Stimulated activated CD8-positive, alpha-beta memory T cell treated with anti-CD3 and anti-CD28 coated beads, Interleukin-7, amount 100 ng/mL, for 4 hours (primary cell): Measurements from ENCODE around the gene TUBA4B.
A peak's percentile ranks its signal among the peaks of the same experiment; 100 is the strongest.
"Not testable (repeated sequence)": the region's sequence is repeated elsewhere in the genome, so short reads cannot be mapped to it uniquely, and the experiment has no call there.

Experiments used
- DNase-seq, 2 donors: peaks; one replicate each; pipeline ENCODE4 v3.0.0-alpha.2; 2020; ENCODE audit warnings: low read depth in 2 of 2

Gene TUBA4B

DNA sequence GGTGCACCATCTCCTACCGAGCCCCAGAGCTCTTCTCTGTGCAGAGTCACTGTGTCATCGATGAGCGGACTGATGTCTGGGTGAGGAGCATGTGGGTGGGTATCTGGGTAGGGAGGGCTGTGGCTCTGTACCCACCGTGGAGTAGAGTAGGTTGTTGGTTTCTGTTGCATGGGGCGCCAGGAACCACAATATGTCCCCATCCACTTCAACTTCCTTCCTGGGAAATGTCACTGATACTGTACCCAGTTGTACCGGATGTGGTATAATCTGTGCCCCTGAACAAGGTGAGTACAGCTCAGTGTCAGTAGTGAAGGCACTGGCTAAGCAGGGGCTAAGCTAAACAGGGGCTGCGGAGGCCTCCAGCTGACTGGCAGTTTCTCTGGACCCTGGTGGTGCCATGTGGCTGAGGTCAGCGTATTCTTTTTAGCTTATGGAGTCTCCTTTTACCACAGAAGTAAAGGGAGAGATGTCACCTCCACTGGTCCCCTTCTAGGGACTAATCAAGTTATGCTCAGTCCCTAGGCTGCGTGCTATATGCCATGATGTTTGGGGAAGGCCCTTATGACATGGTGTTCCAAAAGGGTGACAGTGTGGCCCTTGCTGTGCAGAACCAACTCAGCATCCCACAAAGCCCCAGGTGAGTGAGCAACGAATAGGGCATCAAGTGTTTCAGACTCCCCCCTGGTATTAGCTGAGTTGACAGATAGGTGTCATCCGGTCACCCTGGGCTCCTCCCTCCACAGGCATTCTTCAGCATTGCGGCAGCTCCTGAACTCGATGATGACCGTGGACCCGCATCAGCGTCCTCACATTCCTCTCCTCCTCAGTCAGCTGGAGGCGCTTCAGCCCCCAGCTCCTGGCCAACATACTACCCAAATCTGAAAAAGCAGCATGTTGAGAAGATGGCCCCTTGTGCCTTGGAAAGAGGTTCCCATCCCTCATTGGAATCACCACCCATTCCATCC is 5.1 kb upstream of the TUBA4B start:
- DNase-seq = peak; percentile 63 to 73

DNA sequence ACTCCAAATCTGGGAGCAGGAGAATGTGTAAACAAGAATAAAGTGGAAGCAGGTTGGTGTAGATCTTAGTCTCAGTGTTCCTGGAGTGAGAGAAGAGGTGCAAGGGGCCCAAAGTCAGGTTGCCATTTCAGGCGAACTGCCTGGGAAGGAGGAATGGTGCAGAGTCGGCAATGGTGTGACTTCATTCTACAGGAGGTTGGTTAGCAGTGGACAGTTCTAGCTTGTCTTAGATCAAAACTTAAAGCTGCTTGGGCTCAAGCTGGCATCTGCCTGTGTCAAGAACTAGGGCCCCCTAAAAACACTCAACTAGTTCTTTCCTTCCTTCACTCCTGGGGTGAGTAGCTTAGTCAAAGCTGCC is 4.2 kb upstream of the TUBA4B start:
- no peak for DNase-seq

GRCh38 chr2:219249203-219249980 is 3.7 kb upstream of the TUBA4B start:
- no peak for DNase-seq

DNA sequence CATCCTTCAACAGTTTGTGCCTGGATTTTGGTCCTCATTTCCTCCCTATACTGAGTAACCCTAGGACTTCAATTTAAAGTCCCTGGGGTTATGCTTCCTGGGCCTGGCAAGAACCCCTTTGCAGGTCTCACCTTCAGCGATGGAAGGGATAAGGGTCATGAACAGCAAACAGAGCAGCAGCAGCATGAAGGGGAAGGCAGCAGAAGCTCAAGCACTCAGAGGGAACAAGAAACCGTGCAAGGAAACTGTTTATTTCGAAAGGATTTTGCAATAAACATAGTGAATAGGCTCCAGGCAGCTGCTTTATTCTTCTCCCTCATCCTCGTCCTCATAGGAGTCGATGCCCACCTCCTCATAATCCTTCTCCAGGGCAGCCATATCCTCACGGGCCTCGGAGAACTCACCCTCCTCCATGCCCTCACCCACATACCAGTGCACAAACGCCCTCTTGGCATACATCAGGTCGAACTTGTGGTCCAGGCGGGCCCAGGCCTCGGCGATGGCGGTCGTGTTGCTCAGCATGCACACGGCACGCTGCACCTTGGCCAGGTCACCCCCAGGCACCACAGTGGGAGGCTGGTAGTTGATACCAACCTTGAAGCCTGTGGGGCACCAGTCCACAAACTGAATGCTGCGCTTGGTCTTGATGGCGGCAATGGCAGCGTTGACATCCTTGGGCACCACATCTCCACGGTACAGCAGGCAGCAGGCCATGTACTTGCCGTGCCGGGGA is 2.8 kb upstream of the TUBA4B start:
- no peak for DNase-seq

DNA sequence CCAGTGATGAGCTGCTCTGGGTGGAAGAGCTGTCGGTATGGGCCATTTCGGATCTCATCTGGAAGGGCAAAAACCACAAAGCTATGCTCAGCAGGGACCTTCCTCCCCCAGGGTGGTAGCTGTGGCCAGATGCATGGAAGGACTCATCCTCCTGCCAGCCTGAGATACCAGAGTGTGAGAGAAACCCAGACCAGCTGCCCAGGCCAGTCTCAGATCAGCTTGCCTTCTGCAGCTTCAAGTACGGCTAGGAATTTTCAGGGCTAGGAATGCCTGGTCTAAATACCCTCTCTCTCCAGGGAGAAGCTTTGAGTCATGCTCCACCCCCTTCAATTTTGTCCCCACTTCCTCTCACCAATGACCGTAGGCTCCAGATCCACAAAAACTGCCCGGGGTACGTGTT is 1.4 kb upstream of the TUBA4B start:
- DNase-seq = no peak

- no peak for DNase-seq
Observed at GRCh38 chr2:219252084-219252483, 959 bp upstream of the TUBA4B start.

- DNase-seq = peak in 1 of 2 donors; percentile 26
Observed at GRCh38 chr2:219252570-219252899, 508 bp upstream of the TUBA4B start.

GRCh38 chr2:219253753-219254589 is 928 bp downstream of the TUBA4B start, which contains the start of gene TUBA4A:
Gene TUBA4A (minus strand): TSS chr2:219253918. CDS start chr2:219253858, 60 bp downstream.
- peak; percentile 79 to 88 for DNase-seq

DNA sequence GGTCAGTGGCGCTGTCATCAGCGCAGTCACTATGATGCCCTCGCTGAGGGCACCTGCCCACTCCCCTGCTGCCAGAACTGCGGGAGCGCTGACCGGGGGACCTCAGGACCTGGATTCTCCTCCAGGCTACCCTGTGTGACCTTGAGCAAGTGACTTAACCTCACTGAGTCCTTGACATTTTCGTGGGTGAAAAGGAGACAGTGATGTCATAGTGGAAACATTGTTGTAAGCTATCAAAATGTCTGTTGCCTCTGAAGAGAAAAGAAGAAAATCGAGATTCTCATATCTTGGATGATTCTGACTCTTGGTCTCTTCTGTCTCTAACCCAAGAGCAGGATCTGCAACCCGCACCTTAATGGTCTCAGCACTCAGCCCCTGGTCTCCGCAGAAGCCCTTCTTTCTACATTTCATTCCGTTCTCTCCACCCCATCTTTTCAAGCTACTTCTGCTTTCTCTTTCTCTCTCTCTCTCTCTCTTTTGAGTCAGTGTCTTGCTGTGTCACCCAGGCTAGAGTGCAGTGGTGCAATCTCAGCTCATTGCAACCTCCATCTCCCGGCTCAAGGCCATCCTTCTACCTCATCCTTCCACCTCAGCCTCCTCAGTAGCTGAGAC is 1.7 kb downstream of the TUBA4B start:
- no peak for DNase-seq

GRCh38 chr2:219258942-219259341 is 5.9 kb downstream of the TUBA4B start:
- DNase-seq = not testable (repeated sequence)

- DNase-seq = no peak
Observed at GRCh38 chr2:219261024-219261855, 8.2 kb downstream of the TUBA4B start.

DNA sequence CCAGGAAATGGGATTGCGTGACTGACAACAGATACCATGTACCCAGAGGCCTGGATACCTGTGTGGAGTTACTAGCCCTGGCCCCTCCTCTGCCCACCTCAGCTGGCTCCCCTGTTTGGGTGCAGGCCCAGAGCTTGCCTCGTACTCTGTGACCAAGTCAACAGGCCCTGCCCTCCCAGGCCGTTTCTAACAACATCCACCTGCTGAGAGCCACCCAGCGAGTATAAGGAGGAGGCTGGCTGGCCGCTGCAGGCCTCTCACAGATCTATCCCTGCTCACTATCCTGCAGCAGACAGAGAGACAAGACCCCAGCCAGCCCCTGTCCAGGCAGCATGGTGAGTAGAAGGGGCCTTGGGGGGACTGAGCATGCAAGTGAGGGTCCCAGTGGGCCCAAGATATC is 13.2 kb downstream of the TUBA4B start:
- DNase-seq = no peak

DNA sequence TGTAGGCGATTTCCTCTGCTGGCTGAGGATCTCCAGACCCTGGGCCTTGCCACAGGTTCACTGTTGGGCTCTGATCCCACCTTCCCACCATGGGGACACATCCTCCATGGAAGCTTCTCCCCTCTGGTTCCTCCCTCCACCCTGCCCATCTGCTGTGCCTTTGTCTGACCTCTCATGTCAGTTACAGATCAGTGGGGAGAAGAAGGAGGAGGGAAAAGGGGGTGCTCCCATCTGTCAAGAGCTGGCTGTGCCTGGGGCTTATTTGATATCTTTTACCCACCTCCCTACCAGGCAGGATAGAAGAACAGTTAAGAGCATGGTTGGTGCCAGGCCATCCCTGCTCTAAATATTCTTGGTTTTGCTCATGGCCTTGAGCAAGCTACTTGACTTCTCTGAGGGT is 13.8 kb downstream of the TUBA4B start:
- no peak for DNase-seq

- DNase-seq = no peak
Observed at GRCh38 chr2:219268294-219268693, 15.3 kb downstream of the TUBA4B start.

DNA sequence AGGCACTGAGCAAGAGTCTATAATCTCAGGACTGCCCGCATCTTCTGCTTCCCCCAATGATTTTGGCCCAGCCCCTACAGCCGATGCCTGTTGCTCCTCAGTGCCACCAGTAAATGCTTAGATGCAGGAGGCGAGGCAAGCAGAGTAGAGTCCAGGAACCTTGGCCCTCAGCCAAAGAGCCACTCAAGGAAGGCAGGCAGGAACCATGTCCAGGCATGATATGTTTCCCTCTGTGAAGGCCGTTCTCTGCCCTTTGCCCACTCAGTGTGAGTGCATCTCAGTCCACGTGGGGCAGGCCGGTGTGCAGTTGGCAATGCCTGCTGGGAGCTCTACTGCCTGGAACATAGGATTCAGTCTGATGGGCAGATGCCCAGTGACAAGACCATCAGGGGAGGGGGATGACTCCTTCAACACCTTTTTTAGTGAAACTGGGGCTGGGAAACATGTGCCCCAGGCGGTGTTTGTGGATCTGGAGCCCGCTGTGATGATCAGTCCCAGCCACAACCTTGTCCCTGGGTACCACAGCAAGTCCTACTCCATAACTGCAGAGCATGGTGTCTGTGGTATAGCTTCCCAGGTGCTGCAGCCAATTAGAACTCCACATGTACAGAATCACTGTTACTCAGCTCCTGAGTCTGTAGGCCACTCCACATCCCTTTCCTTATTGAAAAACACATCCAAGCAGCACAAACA is 16.5 kb downstream of the TUBA4B start:
- no peak for DNase-seq

GRCh38 chr2:219270055-219270372 is 17.0 kb downstream of the TUBA4B start:
- no peak for DNase-seq

DNA sequence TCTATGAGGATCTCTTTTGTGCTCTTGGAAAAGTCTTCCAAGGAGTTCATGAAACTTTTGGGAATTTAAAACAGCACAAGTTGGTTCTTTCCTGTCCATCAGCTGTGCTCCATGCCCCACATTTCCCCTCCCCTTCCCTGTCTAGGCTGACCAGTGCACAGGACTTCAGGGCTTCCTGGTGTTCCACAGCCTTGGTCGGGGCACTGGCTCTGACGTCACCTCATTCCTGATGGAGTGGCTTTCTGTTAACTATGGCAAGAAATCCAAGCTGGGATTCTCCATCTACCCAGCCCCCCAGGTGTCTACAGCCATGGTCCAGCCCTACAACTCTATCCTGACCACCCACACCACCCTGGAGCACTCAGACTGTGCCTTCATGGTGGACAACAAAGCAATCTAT is 18.0 kb downstream of the TUBA4B start:
- DNase-seq = no peak

GRCh38 chr2:219272356-219272755 is 19.3 kb downstream of the TUBA4B start:
- no peak for DNase-seq

DNA sequence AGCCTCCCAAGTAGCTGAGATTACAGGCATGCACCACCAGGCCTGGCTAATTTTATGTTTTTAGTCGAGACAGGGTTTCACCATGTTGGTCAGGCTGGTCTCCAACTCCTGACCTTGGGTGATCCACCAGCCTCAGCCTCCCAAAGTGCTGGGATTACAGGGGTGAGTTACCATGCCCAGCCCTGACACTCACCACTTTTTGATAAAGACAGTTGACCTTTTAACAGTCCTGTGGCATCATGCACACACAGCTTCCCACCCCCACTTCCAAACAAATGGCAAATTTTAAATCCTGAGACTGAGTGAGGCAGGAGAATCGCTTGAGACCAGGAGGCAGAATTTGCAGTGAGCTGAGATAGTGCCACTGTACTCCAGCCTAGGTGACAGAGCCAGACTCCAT is 20.0 kb downstream of the TUBA4B start:
- no peak for DNase-seq

- no peak for DNase-seq
Observed at GRCh38 chr2:219273937-219274336, 20.9 kb downstream of the TUBA4B start.
